Smooth muscle cell (in vitro differentiated cells): ENCODE results near the gene TPSB2. TPM values are rescaled to one million over a fixed set of nuclear protein-coding genes. Genes with fewer than 3 reads are reported as not detected.

Source experiments
- DNase-seq: peaks from one replicate; lab custom pipeline; 2025; ENCODE audit not compliant: unreplicated experiment; lab: John Stamatoyannopoulos, UW
- H2AFZ ChIP-seq: fragments of 200-600 bp; sonication (generic); 2 replicates; pipeline ENCODE4 v1.6.0; 2016; ENCODE audit warnings: antibody characterized with exemption, low read depth, mild to moderate bottlenecking
- H3F3A ChIP-seq: fragments of 200-600 bp; sonication (generic); 2 replicates; pipeline ENCODE4 v1.6.0; 2017; ENCODE audit warnings: antibody characterized with exemption, low read depth
- H3K27ac ChIP-seq: fragments of 200-600 bp; sonication (generic); 2 replicates; pipeline ENCODE4 v1.5.1; 2016; ENCODE audit warnings: low read depth, mild to moderate bottlenecking
- H3K27me3 ChIP-seq: fragments of 200-600 bp; sonication (generic); 2 replicates; pipeline ENCODE4 v1.6.1; 2016; ENCODE audit warnings: low read depth, mild to moderate bottlenecking
- H3K36me3 ChIP-seq: fragments of 200-600 bp; sonication (generic); 2 replicates; pipeline ENCODE4 v1.5.1; 2016; ENCODE audit warnings: low read depth
- H3K4me1 ChIP-seq: fragments of 200-600 bp; sonication (generic); 2 replicates; pipeline ENCODE4 v1.5.1; 2016; ENCODE audit warnings: low read depth
- H3K4me2 ChIP-seq: fragments of 200-600 bp; sonication (generic); 2 replicates; pipeline ENCODE4 v1.6.0; 2016; ENCODE audit warnings: mild to moderate bottlenecking
- H3K4me3 ChIP-seq: fragments of 200-600 bp; sonication (generic); 2 replicates; pipeline ENCODE4 v1.5.1; 2016; ENCODE audit warnings: mild to moderate bottlenecking
- H3K79me2 ChIP-seq: fragments of 200-600 bp; sonication (generic); 2 replicates; pipeline ENCODE4 v1.6.0; 2016; ENCODE audit warnings: low read depth, mild to moderate bottlenecking
- H3K9ac ChIP-seq: fragments of 200-600 bp; sonication (generic); 2 replicates; pipeline ENCODE4 v1.6.0; 2016; ENCODE audit warnings: low read depth
- H3K9me3 ChIP-seq: fragments of 200-600 bp; sonication (generic); replicated peaks from 2 replicates; pipeline ENCODE4 v1.5.1; 2016; ENCODE audit warnings: low read depth
- H4K20me1 ChIP-seq: fragments of 200-600 bp; sonication (generic); 2 replicates; pipeline ENCODE4 v1.6.0; 2016; ENCODE audit warnings: low read depth
- WGBS: methylation state at CpG from one replicate; pipeline ENCODE4 v1.1.7; 2016; ENCODE audit warnings: low lambda C conversion rate; 5-methylcytosine and 5-hydroxymethylcytosine counted together
- polyA plus RNA-seq: library from polyadenylated mRNA; unstranded; fragments of >200 nt; fragmentation: Nextera tagmentation; extraction: Ambion mirVana; gene quantifications from 2 replicates; pipeline ENCODE4 v1.2.1, GENCODE V29; 2016
- total RNA-seq: library from RNA; depleted of rRNA; stranded (reverse); fragments of >200 nt; gene quantifications from 2 replicates; pipeline ENCODE4 v1.2.3, GENCODE V29; 2014
- TF ChIP-seq, protein P1 (sequence below): fragments of 200-600 bp; sonication (generic); IDR thresholded peaks from 2 replicates; pipeline ENCODE4 v1.5.1; 2017; ENCODE audit warnings: borderline replicate concordance, mild to moderate bottlenecking, antibody characterized with exemption; ENCODE audit not compliant: insufficient read depth, poor library complexity, severe bottlenecking

Gene TPSB2
- total and polyA plus RNA-seq, 2 experiments from 2014 or later: not detected

- H3K27ac ChIP-seq: no peak overlapping the region
- H3K9ac ChIP-seq: no peak overlapping the region
- no peak overlapping the region for H3K4me2 ChIP-seq
- no peak overlapping the region for H2AFZ ChIP-seq
- no peaks in the 10 kb centered on the region for H3F3A ChIP-seq
- no peaks in the 10 kb centered on the region for H3K36me3 ChIP-seq
- H3K27me3 ChIP-seq: no peaks in the 10 kb centered on the region
- H3K4me3 ChIP-seq: no peak overlapping the region
- TF ChIP-seq, protein P1, sequence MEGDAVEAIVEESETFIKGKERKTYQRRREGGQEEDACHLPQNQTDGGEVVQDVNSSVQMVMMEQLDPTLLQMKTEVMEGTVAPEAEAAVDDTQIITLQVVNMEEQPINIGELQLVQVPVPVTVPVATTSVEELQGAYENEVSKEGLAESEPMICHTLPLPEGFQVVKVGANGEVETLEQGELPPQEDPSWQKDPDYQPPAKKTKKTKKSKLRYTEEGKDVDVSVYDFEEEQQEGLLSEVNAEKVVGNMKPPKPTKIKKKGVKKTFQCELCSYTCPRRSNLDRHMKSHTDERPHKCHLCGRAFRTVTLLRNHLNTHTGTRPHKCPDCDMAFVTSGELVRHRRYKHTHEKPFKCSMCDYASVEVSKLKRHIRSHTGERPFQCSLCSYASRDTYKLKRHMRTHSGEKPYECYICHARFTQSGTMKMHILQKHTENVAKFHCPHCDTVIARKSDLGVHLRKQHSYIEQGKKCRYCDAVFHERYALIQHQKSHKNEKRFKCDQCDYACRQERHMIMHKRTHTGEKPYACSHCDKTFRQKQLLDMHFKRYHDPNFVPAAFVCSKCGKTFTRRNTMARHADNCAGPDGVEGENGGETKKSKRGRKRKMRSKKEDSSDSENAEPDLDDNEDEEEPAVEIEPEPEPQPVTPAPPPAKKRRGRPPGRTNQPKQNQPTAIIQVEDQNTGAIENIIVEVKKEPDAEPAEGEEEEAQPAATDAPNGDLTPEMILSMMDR: no peak
- 97% methylated on average over 40 of the region's 49 CpGs for WGBS
- H3K4me1 ChIP-seq: no peaks in the 10 kb centered on the region
- no peaks in the 10 kb centered on the region for H4K20me1 ChIP-seq
- no peaks in the 10 kb centered on the region for H3K9me3 ChIP-seq
- DNase-seq: no peak
- H3K79me2 ChIP-seq: no peaks in the 10 kb centered on the region
These were observed 11.7 kb downstream of the TPSB2 start for GRCh38 chr16:1218061-1218929.

GRCh38 chr16:1217526-1217925, 12.5 kb downstream of the TPSB2 start:
- no peak overlapping the region for H3K4me2 ChIP-seq
- TF ChIP-seq, protein P1: no peak
- 97% methylated on average over 24 of the region's 24 CpGs for WGBS
- H3K27me3 ChIP-seq: no peaks in the 10 kb centered on the region
- H3K4me3 ChIP-seq: no peak overlapping the region
- H3K36me3 ChIP-seq: no peaks in the 10 kb centered on the region
- H3K4me1 ChIP-seq: no peaks in the 10 kb centered on the region
- H3K9me3 ChIP-seq: no peaks in the 10 kb centered on the region
- no peak overlapping the region for H3K27ac ChIP-seq
- no peak overlapping the region for H3K9ac ChIP-seq
- DNase-seq: no peak
- no peaks in the 10 kb centered on the region for H3K79me2 ChIP-seq
- no peaks in the 10 kb centered on the region for H4K20me1 ChIP-seq
- H2AFZ ChIP-seq: no peak overlapping the region
- H3F3A ChIP-seq: no peaks in the 10 kb centered on the region

- Histone ChIP-seq H3K4me1 (no peaks in the 10 kb centered on the region), H3K4me2 (no peak overlapping the region), H3K27ac (no peak overlapping the region), H3K36me3 (no peaks in the 10 kb centered on the region), H3K79me2 (no peaks in the 10 kb centered on the region), H3F3A (no peaks in the 10 kb centered on the region), H4K20me1 (no peaks in the 10 kb centered on the region), H3K4me3 (no peak overlapping the region), H3K9me3 (no peaks in the 10 kb centered on the region), H3K9ac (no peak overlapping the region), H3K27me3 (no peaks in the 10 kb centered on the region), H2AFZ (no peak overlapping the region)
- 96% methylated on average over 30 of the region's 32 CpGs for WGBS
- TF ChIP-seq, protein P1: no peak
- no peak for DNase-seq
These were observed 13.1 kb downstream of the TPSB2 start for GRCh38 chr16:1216681-1217400.
